Natural killer cell (primary cell): ENCODE results near the gene AGBL4. TPM values are rescaled to one million over a fixed set of nuclear protein-coding genes. Genes with fewer than 3 reads are reported as not detected.

ENCODE experiments used
- ATAC-seq, 3 donors: fragments of 150-1000 bp in 2 of 3; fragments of 200-7000 bp in 1 of 3; cut with Tn5 transposase; 1 replicate in 1 of 3; 2 replicates in 2 of 3; pipeline ENCODE4 v1.10.0; 2021; ENCODE audit warnings: mild to moderate bottlenecking in 2 of 3, moderate library complexity in 2 of 3
- DNase-seq, 2 donors: peaks; one replicate each; pipeline versions ENCODE4 v3.0.0 to v3.0.0-alpha.2; 2013 to 2021; ENCODE audit warnings: mixed read lengths in 1 of 2
- H3K27ac ChIP-seq: one replicate; pipeline ENCODE4 v1.5.1; 2013; ENCODE audit warnings: mild to moderate bottlenecking, low read length
- H3K27me3 ChIP-seq: one replicate; pipeline ENCODE4 v1.6.1; 2013; ENCODE audit warnings: low read length; ENCODE audit not compliant: control insufficient read depth, insufficient read depth
- H3K36me3 ChIP-seq: one replicate; pipeline ENCODE4 v1.6.1; 2013; ENCODE audit warnings: low read length; ENCODE audit not compliant: control insufficient read depth, insufficient read depth
- H3K4me1 ChIP-seq: one replicate; pipeline ENCODE4 v1.6.1; 2013; ENCODE audit warnings: low read length; ENCODE audit not compliant: control insufficient read depth, insufficient read depth
- H3K4me3 ChIP-seq: one replicate; pipeline ENCODE4 v1.5.1; 2013; ENCODE audit warnings: low read length
- H3K9me3 ChIP-seq: one replicate; pipeline ENCODE4 v1.6.1; 2013; ENCODE audit warnings: low read length; ENCODE audit not compliant: control insufficient read depth, insufficient read depth
- H3K27ac Mint-ChIP-seq, 2 donors: one replicate each; pipeline ENCODE4 v1.8.0; 2022; ENCODE audit warnings: mild to moderate bottlenecking in 2 of 2, mixed read lengths in 2 of 2, moderate library complexity in 1 of 2
- H3K27me3 Mint-ChIP-seq, 2 donors: one replicate each; pipeline ENCODE4 v1.8.0; 2022; ENCODE audit warnings: low read depth in 2 of 2, mixed read lengths in 2 of 2
- H3K36me3 Mint-ChIP-seq: one replicate; pipeline ENCODE4 v1.8.0; 2022; ENCODE audit warnings: mixed read lengths
- H3K4me1 Mint-ChIP-seq, 2 donors: one replicate each; pipeline ENCODE4 v1.8.0; 2022; ENCODE audit warnings: mixed read lengths in 2 of 2
- H3K4me3 Mint-ChIP-seq: one replicate; pipeline ENCODE4 v1.8.0; 2022; ENCODE audit warnings: mild to moderate bottlenecking, moderate library complexity, mixed read lengths
- H3K9me3 Mint-ChIP-seq, 2 donors: one replicate each; pipeline ENCODE4 v1.8.0; 2022; ENCODE audit warnings: mixed read lengths in 2 of 2
- WGBS: methylation state at CpG from one replicate; pipeline ENCODE4 v1.1.7; 2013; ENCODE audit warnings: missing lambda C conversion rate; ENCODE audit not compliant: insufficient coverage; 5-methylcytosine and 5-hydroxymethylcytosine counted together
- intact Hi-C: fragments of 100-400 bp; cut with micrococcal nuclease; formaldehyde crosslinking; loops from one replicate; pipeline ENCODE4 v1.14.2; 2022
- total RNA-seq, 4 donors: library from RNA; stranded (reverse); fragments of 120-200 nt in 1 of 4; gene quantifications; one replicate each; pipeline versions ENCODE4 v1.2.3 to v1.2.4, GENCODE V29; 2013 to 2022
- TF ChIP-seq, protein P1 (sequence below): fragments of 200-600 bp; IDR thresholded peaks from one replicate; pipeline ENCODE4 v1.8.0; 2022; ENCODE audit warnings: antibody characterized with exemption

The AGBL4 gene
- total RNA-seq, 3 donors from 2014 or later (not counting 1 experiment from before 2014, with no cell fraction given), result not detected

DNA sequence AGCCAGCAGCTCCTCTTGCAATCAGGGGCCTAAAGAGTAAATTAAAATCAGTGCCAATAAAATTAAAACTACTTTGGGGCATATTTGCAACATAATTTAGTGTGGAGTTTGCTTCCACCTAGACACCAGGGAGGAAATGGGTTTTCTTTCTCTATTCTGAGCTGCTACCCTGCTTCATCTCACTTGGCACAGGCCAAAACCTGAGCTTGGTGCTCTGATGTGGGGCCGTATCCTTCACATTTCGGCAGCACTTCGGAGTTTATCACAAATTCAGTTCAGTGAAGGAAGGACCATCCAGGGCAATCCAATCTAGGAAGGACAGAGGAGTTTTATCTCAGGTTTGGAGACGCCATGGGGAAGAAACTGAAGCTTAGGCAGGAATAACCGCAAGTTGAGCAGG lies 1428.1 kb downstream of the AGBL4 start:
- Histone ChIP-seq H3K4me1 (no peaks in the 10 kb centered on the region), H3K36me3 (no peaks in the 10 kb centered on the region), H3K9me3 (no peaks in the 10 kb centered on the region), H3K4me3 (no peak overlapping the region), H3K27me3 (no peaks in the 10 kb centered on the region), H3K27ac (no peak overlapping the region)
- Mint-ChIP-seq H3K27ac (no peak overlapping the region), H3K4me3 (no peak overlapping the region), H3K27me3 (peaks cover 0 to 6% of the 10 kb centered on the region in 2 donors), H3K9me3 (no peaks in the 10 kb centered on the region), H3K4me1 (no peaks in the 10 kb centered on the region), H3K36me3 (no peaks in the 10 kb centered on the region)
- 95% methylated on average over 5 of the region's 5 CpGs for WGBS
- ATAC-seq (no peak), DNase-seq (no peak)
- TF ChIP-seq, protein P1, sequence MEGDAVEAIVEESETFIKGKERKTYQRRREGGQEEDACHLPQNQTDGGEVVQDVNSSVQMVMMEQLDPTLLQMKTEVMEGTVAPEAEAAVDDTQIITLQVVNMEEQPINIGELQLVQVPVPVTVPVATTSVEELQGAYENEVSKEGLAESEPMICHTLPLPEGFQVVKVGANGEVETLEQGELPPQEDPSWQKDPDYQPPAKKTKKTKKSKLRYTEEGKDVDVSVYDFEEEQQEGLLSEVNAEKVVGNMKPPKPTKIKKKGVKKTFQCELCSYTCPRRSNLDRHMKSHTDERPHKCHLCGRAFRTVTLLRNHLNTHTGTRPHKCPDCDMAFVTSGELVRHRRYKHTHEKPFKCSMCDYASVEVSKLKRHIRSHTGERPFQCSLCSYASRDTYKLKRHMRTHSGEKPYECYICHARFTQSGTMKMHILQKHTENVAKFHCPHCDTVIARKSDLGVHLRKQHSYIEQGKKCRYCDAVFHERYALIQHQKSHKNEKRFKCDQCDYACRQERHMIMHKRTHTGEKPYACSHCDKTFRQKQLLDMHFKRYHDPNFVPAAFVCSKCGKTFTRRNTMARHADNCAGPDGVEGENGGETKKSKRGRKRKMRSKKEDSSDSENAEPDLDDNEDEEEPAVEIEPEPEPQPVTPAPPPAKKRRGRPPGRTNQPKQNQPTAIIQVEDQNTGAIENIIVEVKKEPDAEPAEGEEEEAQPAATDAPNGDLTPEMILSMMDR, result no peak
- intact Hi-C loops, result no loop called here

DNA sequence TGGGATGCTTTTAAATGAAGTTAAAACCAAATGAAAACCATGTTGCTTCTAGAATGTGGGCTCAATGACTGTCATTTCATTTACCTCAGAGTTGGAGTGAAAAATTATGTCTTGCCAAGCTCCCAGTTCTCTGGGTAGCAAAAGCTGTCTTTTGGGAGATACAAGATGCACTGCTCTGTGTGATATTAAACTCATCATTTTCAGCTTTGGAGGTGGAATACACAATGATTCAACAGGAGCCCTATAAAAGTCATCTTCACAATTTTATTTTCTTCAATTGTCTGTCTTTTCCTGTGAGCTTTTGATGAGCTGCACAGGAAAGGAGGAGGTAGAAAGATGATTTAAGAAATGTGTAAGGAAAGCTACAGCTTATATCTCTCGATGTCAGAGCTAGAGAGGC lies 1431.4 kb downstream of the AGBL4 start:
- WGBS, result 62% methylated on average over 1 of the region's 1 CpG
- no peaks in the 10 kb centered on the region for H3K4me1 ChIP-seq
- no peaks in the 10 kb centered on the region for H3K4me1 Mint-ChIP-seq
- no peak overlapping the region for H3K27ac ChIP-seq
- no peak overlapping the region for H3K27ac Mint-ChIP-seq
- H3K4me3 Mint-ChIP-seq, result no peak overlapping the region
- no peaks in the 10 kb centered on the region for H3K36me3 ChIP-seq
- TF ChIP-seq, protein P1, result no peak
- peaks cover 5 to 8% of the 10 kb centered on the region in 2 donors for H3K27me3 Mint-ChIP-seq
- no peaks in the 10 kb centered on the region for H3K36me3 Mint-ChIP-seq
- H3K9me3 ChIP-seq, result no peaks in the 10 kb centered on the region
- H3K4me3 ChIP-seq, result no peak overlapping the region
- H3K9me3 Mint-ChIP-seq, result no peaks in the 10 kb centered on the region
- intact Hi-C loops, result no loop called here
- ATAC-seq (no peak), DNase-seq (no peak)
- H3K27me3 ChIP-seq, result no peaks in the 10 kb centered on the region

DNA sequence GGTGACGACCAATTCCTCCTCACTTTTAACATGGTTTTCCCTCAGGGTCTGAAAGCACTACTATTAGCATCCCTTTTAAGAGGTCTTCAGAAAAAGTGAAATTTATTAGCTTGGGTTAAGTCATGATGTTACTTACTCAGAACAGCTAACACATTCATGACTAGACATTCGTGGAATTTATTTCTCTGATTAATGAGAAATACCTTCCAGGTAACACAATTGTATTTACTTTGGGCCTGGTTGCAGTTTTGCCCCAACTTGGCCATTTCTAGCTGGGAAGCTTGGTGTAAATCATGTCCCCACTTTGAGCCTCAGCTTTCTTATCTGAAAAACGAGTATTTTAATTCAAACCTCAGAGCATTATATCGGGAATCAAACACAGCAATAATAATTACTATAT lies 1432.6 kb downstream of the AGBL4 start:
- TF ChIP-seq, protein P1, result no peak
- WGBS, result 82% methylated on average over 2 of the region's 4 CpGs
- Histone ChIP-seq H3K36me3 (no peaks in the 10 kb centered on the region), H3K27me3 (no peaks in the 10 kb centered on the region), H3K27ac (no peak overlapping the region), H3K9me3 (no peaks in the 10 kb centered on the region), H3K4me1 (no peaks in the 10 kb centered on the region), H3K4me3 (no peak overlapping the region)
- peaks cover 11 to 16% of the 10 kb centered on the region in 2 donors for H3K27me3 Mint-ChIP-seq
- H3K4me1 Mint-ChIP-seq, result no peaks in the 10 kb centered on the region
- DNase-seq, result no peak
- no peak overlapping the region for H3K4me3 Mint-ChIP-seq
- no peak for ATAC-seq
- H3K27ac Mint-ChIP-seq, result no peak overlapping the region
- intact Hi-C loops, result no loop called here
- H3K9me3 Mint-ChIP-seq, result no peaks in the 10 kb centered on the region
- H3K36me3 Mint-ChIP-seq, result no peaks in the 10 kb centered on the region

DNA sequence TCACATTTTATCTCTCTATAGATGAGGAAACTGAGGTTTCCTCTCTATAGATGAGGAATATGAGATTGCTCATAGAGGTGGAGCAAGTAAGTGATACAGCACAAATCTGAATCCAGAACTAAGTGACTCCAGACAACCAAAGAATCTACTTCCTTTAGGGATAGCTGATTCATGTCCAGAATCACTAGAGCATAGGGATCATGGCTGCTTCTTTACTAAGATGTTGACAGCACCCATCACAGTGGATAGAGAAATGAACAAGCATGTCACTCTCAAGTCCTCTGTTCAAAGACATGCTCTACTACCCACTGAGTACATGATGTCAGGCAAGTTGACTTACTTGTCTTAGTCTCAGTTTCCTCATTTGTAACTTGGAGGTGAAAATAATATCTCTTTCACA lies 1435.7 kb downstream of the AGBL4 start:
- intact Hi-C loops, result no loop called here
- H3K4me3 ChIP-seq, result no peak overlapping the region
- no peak overlapping the region for H3K27ac ChIP-seq
- Mint-ChIP-seq H3K27me3 (peaks cover 11 to 17% of the 10 kb centered on the region in 2 donors), H3K27ac (no peak overlapping the region), H3K4me1 (no peaks in the 10 kb centered on the region), H3K9me3 (no peaks in the 10 kb centered on the region), H3K4me3 (no peak overlapping the region), H3K36me3 (no peaks in the 10 kb centered on the region)
- H3K4me1 ChIP-seq, result no peaks in the 10 kb centered on the region
- DNase-seq, result no peak
- no peaks in the 10 kb centered on the region for H3K27me3 ChIP-seq
- ATAC-seq, result no peak
- H3K9me3 ChIP-seq, result no peaks in the 10 kb centered on the region
- H3K36me3 ChIP-seq, result no peaks in the 10 kb centered on the region
- TF ChIP-seq, protein P1, result no peak
